GM12891 (cell line): ENCODE data around the gene SRF.

ENCODE experiments used
- POLR2A ChIP-seq: IDR thresholded peaks from 2 replicates; pipeline ENCODE4 v1.6.1; 2011; ENCODE audit warnings: low read depth, low read length, control low read depth
- SPI1 ChIP-seq: IDR thresholded peaks from 2 replicates; pipeline ENCODE4 v1.6.1; 2011; ENCODE audit warnings: low read depth, low read length, control low read depth

- TF ChIP-seq SPI1, result no peak
- TF ChIP-seq POLR2A, result no peak
Measured at GRCh38 chr6:43231053-43231452, 60.0 kb downstream of the SRF start.
